ENCODE data around the gene IFI44L. TPM values are rescaled to one million over a fixed set of nuclear protein-coding genes. Genes with fewer than 3 reads are reported as not detected.

Gene IFI44L
- total RNA-seq, 4 donors from 2014 or later = 0.38 to 11.6 (median 2.9) TPM

DNA sequence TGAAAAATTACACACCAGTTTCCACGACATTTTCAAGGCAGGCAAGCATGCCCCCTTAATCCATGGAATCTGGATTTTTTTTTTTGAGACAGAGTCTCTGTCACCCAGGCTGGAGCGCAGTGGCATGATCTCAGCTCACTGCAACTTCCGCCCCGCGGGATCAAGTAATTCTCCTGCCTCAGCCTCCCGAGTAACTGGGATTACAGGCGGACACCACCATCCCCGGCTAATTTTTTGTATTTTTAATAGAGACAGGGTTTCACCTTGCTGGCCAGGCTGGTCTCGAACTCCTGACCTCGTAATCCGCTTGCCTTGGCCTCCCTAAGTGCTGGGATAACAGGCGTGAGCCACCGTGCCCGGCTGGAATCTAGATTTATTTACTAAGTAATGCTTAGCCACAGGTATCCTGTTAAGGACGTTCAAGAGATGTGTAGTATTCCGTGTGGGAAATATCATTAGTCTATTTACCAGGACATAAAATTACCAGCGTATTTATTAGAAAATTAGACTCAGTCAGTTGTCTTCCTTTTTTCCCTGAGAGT, 31.8 kb downstream of the IFI44L start:
- H3K4me1 ChIP-seq = peaks cover 0 to 4% (median 0%) of the 10 kb centered on the region in 4 donors
- peak overlapping the region in 2 of 4 donors; percentile 39 to 42 for H3K4me3 ChIP-seq
- H3K27ac ChIP-seq = no peak overlapping the region
- H3K9me3 ChIP-seq = no peaks in the 10 kb centered on the region
- no peaks in the 10 kb centered on the region for H3K27me3 ChIP-seq
- DNase-seq = no peak
- TF ChIP-seq POLR2A (IDR thresholded peaks at IDR 0.05) = no peak
- TF ChIP-seq, protein P1, sequence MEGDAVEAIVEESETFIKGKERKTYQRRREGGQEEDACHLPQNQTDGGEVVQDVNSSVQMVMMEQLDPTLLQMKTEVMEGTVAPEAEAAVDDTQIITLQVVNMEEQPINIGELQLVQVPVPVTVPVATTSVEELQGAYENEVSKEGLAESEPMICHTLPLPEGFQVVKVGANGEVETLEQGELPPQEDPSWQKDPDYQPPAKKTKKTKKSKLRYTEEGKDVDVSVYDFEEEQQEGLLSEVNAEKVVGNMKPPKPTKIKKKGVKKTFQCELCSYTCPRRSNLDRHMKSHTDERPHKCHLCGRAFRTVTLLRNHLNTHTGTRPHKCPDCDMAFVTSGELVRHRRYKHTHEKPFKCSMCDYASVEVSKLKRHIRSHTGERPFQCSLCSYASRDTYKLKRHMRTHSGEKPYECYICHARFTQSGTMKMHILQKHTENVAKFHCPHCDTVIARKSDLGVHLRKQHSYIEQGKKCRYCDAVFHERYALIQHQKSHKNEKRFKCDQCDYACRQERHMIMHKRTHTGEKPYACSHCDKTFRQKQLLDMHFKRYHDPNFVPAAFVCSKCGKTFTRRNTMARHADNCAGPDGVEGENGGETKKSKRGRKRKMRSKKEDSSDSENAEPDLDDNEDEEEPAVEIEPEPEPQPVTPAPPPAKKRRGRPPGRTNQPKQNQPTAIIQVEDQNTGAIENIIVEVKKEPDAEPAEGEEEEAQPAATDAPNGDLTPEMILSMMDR (IDR thresholded peaks at IDR 0.05) = no peak
- no peaks in the 10 kb centered on the region for H3K36me3 ChIP-seq

DNA sequence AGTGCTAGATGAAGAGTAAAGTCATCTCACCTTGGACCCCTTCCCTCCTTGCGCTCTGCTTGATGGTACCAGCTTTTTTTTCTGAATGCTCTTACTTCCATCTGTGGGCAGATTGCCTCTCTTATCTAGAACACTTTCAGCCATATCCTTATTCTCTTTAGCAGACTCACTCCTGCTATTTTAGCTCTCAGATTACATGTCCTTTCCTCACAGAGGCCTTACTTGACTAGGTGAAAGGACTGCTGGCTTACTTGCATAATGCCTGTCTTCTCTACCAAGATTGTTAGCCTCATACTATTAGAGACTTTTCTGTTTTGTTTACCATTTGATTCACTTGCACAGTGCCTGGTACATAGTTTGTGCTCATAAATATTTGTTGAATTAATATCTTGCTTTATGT, 38.7 kb downstream of the IFI44L start:
- Histone ChIP-seq H3K4me3 (no peak overlapping the region), H3K4me1 (no peaks in the 10 kb centered on the region), H3K27ac (no peak overlapping the region), H3K9me3 (no peaks in the 10 kb centered on the region), H3K36me3 (peaks cover 0 to 26% (median 0%) of the 10 kb centered on the region in 3 donors), H3K27me3 (no peaks in the 10 kb centered on the region)
- DNase-seq = no peak
- TF ChIP-seq, protein P1 (IDR thresholded peaks at IDR 0.05) = no peak
- TF ChIP-seq POLR2A (IDR thresholded peaks at IDR 0.05) = no peak

DNA sequence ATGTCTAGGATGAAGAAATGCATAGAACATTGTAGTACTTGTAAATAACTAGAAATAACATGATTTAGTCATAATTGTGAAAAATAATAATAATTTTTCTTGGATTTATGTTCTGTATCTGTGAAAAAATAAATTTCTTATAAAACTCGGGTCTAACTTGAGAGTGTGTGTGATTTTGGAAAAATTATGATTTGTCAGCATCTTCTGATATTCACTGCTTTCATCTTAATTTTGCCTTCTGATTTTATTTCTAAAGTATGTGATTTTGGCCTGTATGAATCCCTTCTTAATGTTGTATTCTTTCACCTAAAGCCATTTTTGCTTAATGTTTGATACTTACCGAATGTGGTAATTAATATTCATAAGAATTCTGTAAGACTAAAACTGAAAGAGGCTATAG, 43.7 kb downstream of the IFI44L start:
- TF ChIP-seq, protein P1 (IDR thresholded peaks at IDR 0.05) = no peak
- TF ChIP-seq POLR2A (IDR thresholded peaks at IDR 0.05) = no peak
- Histone ChIP-seq H3K36me3 (peaks cover 0 to 26% (median 0%) of the 10 kb centered on the region in 3 donors), H3K27me3 (no peaks in the 10 kb centered on the region), H3K4me1 (no peaks in the 10 kb centered on the region), H3K9me3 (no peaks in the 10 kb centered on the region), H3K4me3 (no peak overlapping the region), H3K27ac (no peak overlapping the region)
- DNase-seq = no peak

DNA sequence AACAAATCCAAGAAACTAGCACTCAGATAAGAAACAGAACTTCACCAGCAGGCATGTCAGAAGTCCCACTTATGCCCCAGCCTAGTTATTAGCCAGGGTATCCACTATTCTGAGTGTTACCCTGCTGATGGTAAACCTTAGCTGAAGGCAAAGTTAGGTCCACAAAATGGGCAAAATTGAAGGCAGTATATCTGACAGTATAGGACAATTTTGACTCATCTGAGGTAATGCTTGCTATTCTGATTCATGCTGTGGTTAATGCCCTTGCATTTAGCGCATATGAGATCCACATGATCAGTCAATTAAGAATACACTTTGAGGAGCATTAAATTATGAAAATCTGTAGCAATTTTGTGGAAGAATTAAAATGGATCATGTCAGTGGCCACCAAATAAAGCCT, 44.5 kb downstream of the IFI44L start:
- no peak for TF ChIP-seq POLR2A (IDR thresholded peaks at IDR 0.05)
- TF ChIP-seq, protein P1 (IDR thresholded peaks at IDR 0.05) = no peak
- Histone ChIP-seq H3K27me3 (no peaks in the 10 kb centered on the region), H3K9me3 (no peaks in the 10 kb centered on the region), H3K27ac (no peak overlapping the region), H3K4me1 (no peaks in the 10 kb centered on the region), H3K4me3 (no peak overlapping the region), H3K36me3 (peaks cover 0 to 23% (median 0%) of the 10 kb centered on the region in 3 donors)
- DNase-seq = no peak

DNA sequence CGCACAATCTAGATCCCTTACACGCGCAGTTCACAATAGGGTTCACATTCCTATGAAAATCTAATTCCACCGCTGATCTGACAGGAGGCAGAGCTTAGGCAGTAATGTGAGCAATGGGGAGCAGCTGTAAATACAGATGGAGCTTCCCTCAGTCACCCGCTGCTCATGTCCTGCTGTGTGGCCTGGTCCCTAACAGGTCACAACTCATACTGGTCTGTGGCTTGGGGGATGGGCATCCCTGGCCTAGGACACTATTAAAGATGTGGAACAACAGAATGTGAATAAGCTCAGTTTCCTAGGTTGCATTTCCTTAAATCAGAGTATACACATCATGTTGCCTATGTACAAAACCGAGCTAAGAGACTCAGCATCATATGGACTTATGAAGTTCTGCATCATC, 45.6 kb downstream of the IFI44L start:
- Histone ChIP-seq H3K9me3 (no peaks in the 10 kb centered on the region), H3K4me1 (no peaks in the 10 kb centered on the region), H3K36me3 (peaks cover 0 to 14% (median 0%) of the 10 kb centered on the region in 3 donors), H3K27me3 (no peaks in the 10 kb centered on the region), H3K27ac (no peak overlapping the region), H3K4me3 (no peak overlapping the region)
- no peak for DNase-seq
- no peak for TF ChIP-seq POLR2A (IDR thresholded peaks at IDR 0.05)
- TF ChIP-seq, protein P1 (IDR thresholded peaks at IDR 0.05) = no peak

DNA sequence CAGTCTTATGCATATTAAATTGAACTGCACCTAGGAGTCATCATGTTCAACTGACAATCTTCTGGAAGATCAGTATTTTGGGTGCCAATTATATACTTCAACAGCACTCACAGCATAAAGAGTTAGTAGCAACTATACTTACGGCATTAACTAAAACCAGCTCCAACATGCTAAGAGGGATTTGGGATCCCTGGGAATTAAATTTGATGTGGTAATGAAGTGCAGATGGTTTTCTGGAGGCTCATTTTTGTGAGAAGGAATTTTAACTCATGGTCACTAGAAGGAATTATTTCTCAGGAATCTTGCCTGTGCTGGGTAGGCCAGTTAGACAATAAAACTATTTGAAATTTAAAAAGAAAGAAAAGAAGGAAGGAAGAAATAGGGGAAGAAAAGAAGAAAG, 47.7 kb downstream of the IFI44L start:
- TF ChIP-seq, protein P1 (IDR thresholded peaks at IDR 0.05) = no peak
- TF ChIP-seq POLR2A (IDR thresholded peaks at IDR 0.05) = no peak
- Histone ChIP-seq H3K9me3 (no peaks in the 10 kb centered on the region), H3K27me3 (no peaks in the 10 kb centered on the region), H3K4me1 (no peaks in the 10 kb centered on the region), H3K4me3 (no peak overlapping the region), H3K27ac (no peak overlapping the region), H3K36me3 (peaks cover 0 to 6% (median 0%) of the 10 kb centered on the region in 3 donors)
- DNase-seq = no peak
